Stimulated activated CD4-positive, alpha-beta T cell treated with anti-CD3 and anti-CD28 coated beads, Interleukin-1b, Interleukin-23, amount 100 ng/mL, for 4 hours (primary cell): Measurements from ENCODE around the gene NCR3LG1.
A peak's percentile ranks its signal among the peaks of the same experiment; 100 is the strongest.

Source experiments
- DNase-seq, 2 donors: peaks; one replicate each; pipeline ENCODE4 v3.0.0-alpha.2; 2020; ENCODE audit warnings: low read depth in 2 of 2

Gene NCR3LG1, protein sequence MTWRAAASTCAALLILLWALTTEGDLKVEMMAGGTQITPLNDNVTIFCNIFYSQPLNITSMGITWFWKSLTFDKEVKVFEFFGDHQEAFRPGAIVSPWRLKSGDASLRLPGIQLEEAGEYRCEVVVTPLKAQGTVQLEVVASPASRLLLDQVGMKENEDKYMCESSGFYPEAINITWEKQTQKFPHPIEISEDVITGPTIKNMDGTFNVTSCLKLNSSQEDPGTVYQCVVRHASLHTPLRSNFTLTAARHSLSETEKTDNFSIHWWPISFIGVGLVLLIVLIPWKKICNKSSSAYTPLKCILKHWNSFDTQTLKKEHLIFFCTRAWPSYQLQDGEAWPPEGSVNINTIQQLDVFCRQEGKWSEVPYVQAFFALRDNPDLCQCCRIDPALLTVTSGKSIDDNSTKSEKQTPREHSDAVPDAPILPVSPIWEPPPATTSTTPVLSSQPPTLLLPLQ

DNA sequence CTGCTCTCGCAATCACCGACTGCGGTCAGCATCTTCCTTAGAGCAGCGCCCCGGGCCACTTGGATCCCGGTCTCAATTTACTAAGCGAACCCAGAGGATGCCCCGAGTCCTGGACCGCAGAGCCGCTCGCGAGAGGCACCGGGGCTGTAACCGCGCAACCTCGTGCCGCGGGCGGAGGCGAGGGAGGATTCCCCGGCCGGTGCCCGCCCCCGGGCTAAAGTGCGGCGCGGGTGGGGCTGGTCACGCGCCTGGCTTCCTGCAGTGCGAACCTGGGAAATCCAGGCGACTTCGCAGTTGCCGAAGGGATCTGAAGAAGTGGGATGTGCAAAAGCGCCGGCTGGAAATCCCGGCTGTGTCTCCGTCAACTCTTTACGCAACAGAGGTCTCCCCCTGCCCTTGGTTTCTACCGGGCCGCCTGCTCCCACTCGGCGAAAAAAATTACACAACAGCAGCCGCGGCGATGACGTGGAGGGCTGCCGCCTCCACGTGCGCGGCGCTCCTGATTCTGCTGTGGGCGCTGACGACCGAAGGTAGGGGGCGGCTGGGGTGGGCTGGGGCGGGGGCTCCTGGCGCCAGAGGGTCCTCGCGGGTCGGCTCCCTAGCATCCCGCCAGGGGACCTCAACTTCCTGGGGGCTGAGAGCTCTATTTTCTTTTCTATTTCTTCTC, at the start of gene NCR3LG1:
NCR3LG1 (plus strand) TSS at position 291 of the 667 bp plus-strand sequence; CDS start at position 461, 170 bp downstream.
- peak; percentile 51 to 62 for DNase-seq

DNA sequence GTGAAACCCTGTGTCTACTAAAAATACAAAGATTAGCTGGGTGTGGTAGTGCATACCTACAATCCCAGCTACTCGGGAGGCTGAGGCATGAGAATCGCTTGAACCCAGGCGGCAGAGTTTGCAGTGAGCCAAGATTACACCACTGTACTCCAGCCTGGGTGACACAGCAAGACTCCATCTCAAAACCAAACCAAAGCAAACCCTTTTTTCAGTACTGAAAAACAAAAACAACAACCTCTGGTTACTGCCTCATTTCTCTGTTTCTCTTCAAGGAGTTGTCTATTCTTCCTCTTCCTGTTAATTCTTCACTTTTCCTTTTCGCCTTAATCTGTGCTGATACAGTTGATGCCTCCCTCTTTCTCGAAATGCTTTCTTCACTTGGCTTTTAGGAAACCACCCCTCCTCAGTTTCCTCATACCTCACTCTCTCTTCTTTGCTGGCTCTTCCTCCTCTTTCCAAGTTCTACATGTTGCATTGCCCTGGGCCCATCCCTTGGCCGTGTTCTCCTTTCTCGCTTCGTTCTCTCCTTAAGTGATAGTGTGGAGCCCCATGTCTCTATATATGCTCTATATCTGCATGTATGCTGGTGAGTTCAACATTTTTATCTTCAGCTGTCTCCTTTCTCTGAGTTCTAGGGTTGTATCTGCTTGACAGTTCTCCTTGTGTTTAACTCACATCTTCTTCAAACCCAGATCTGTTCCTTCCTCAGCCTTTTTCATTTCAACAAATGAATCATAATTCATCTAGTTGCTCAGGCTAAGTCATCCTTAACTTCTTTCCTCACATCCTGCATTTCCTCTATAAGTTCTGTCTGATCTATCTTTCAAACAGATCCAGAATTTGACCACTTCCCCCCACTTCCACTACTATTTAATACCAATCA, 38.0 kb upstream of the NCR3LG1 start:
- DNase-seq, result no peak

DNA sequence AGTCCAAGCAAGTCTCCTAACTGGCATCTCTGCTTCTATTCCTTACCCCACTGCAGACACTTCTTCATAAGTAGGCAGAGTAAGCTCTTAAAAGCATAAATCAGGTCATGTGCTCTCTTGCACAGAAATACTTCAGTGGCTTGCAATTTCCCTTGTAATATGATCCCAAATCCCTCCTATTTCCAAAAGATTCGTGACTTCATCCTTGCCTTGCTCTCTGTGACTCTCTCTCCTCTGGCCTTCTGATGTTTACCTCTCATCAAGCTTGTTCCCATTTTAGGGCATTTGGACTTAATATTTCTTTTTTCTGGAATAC, 37.4 kb upstream of the NCR3LG1 start:
- DNase-seq, result no peak

DNA sequence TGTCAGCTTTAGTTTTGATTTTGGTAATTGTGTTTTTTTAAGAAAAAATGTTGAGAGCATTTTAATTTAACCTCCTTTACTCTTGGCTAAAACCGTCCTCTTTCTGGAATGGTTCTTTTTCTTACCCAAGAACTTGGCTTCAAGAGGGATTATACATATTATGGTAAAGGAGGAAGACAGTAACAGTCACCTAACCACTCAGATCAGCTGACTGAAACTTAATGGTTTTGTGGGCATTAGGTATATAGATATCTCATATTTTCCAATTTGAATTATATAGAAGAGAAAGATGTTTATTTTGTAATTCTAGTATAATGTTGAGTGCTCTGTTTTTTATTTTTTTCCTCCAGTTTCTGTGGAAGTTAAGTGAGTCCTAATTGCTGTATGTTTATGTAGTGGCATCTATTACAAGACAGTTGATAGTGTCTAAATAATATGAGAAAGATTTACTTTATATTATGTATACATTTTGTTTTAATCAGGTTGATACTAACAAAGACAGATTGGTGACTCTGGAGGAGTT, 36.6 kb upstream of the NCR3LG1 start:
- no peak for DNase-seq

DNA sequence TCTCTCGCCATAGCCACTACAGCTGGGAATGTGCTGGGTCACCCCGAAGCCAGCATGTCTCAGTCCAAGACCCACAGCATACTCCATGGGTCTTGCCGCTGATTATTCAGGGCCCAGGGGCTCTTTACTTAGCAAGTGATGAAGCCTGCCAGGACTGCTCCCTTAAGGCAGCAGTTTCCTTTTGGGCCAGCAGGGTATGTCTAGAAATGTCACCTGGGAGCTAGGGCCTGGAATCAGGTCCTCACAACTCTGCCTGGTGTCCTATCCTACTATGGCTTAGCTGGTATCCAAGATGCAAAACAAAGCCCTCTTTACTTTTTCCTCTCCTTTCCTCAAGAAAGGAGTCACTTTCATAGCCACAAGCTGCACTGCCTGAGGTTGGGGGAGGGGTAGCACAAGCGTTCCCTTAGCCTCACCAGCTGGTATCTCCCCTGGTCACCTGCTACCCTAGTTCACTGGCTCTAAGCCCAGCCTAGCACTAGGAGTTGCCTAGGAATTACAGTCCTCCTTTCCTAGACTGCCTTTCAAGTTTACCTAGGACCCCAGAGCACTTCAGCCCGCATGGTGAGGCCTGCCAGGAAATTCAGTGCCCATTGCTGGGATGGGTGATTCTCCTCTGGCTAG, 22.6 kb upstream of the NCR3LG1 start:
- no peak for DNase-seq

DNA sequence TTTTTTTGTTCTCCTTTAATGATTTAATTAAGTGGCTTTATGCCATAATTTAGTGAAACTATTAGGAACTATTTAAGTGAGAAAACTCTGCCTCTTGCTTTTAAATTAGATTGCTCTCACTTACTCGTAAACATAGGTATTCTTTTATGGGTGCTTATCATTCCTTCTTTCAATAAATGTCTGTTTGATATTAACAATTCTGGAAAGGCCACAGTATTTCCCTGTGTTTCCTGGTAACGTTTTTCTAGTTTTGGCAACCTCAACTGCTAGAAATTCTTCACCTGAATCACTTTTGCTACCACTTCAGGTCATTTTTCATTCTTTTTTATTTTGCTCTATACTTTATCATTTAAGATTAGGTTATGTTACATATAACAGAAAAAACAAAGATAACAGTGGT, 19.9 kb upstream of the NCR3LG1 start:
- no peak for DNase-seq

DNA sequence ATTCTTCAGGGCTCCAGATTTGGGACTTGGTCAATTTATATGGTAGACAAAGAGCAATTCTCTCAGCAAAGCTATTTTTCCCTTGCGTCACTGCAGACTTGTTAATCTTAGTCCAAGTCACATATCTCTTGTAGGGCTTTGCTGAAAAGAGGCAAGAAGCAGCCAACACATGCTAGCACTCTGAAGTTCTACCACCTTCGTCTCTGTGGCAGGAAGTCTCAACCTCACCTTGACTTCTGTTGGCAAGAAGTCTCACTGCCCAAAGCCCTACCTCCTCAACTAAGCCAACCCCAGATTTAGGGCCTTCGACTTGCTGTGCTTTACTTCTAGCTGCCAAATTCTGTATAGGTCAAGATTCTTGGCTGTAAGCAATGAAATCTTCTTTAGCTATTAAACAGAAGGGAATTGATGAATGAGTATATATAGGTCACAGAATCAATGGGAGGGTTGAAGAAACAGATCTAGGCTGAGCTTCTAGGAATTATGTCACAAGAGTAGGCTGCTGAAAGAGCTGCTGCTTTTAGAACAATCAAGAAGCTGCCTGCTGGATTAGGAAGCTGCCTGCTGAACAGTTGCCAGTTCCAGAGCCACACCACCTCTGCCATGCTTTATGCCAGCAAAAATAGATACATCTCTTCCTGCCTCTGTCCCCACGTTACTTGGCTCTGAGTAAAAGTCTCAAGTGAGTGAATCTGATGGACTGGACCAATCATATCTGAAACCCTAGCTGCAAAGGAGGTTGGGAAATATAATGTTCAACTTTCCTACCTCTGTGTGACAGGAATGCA, 17.6 kb upstream of the NCR3LG1 start:
- DNase-seq, result no peak

DNA sequence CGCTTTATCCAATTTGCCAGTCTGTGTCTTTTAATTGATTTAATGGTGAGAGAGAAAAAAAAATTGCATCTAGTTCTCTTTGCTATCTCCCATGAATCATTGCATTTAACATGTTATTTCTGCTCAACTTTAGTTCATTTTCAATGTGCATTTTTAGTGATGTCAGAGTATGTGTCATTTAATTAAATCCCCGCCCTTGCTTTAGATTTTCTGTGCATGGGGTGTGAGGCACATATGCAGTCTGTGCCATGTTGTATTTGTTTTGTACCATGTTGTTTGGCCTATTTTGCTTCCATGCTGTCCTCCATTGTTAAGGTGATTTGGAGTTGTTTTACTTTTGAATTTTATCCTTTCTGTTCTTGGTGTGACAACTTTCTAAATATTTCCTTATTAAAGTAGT, 8.3 kb upstream of the NCR3LG1 start:
- DNase-seq, result no peak

DNA sequence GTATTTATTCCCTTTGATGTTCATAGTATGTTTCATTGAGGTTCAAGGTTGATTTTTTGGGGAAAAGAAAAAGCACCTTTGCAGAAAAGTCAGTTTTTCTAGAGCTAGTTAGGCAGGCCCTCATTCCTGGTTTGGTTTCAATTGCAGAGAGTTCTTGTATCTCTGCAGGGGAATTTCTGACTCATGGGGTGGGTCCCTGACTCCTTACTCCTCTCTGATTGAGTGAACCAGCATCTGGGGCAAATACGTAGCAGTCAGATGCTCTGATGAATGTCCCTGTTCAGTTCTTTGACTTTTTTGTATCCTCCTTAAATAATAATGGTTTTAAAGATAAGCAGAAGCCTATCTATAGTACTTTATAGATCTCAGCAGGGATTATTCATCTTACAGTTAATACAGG, 7.7 kb upstream of the NCR3LG1 start:
- DNase-seq, result no peak

DNA sequence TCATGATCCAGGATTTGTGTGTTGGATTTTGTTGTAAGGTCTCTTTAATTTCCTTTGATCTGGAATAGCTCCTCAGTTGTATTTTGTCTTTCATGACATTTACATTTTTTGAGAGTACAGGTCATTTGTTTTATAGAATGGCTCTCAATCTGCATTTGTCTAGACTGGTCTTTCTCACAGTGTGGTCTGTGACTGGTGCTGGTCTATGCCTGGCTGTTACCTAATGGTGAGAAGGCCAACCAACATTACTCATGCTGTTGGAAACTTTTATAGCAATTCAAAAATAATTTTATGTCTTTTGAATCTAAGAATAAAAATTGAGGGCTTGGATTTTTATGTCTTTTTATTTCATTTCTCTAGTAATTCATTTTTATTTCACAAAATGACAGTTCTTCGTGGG, 3.9 kb upstream of the NCR3LG1 start:
- no peak for DNase-seq

DNA sequence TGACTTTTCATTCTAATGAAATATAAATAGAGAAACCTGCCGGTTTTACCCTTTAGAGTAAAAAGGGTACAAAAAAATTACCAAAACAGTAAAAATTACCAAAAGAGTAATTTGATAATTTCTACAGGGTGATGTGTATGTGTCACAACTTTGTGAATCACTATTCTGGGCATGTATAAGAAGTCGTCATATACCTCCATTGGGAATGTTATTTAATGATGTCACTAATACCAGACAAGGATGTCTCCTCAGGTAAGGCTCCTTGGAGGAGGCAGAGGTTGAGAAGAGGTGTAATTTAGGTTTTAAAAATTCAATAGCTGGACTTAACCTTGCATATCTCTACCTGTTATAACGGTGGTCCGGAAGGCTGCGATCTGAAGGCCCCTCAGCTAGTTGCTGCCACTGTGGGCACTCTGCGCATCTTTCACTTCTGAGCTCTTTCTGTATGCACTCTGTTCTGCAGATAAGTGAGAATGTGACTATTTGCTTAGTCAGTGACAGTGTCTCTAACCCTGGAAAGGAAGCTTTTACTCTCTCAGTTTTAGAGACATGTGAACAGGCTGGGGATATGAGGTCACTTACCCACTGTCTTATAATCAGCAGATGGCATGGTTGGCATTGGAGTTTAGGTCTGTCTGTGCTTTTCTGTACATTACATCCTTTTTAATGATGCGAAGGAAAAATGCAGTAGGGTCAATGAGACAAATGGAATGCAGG, 987 bp upstream of the NCR3LG1 start:
- no peak for DNase-seq

DNA sequence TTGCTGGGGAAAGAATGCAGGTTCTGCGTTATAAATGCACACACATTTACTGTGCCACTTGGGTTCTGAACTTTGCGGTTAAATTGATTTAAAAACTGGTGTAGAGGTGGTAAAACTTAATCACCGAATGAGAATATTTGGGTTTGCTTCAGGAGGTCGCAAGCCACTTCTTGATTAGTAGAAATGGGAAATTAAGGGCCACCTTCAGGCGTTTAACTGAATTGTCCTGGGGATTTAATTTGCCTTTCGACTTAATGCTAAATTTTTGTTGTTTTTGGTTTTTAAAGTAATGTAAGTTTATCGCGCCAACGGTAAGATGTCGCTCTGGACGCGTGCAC, 459 bp upstream of the NCR3LG1 start:
- DNase-seq, result no peak

DNA sequence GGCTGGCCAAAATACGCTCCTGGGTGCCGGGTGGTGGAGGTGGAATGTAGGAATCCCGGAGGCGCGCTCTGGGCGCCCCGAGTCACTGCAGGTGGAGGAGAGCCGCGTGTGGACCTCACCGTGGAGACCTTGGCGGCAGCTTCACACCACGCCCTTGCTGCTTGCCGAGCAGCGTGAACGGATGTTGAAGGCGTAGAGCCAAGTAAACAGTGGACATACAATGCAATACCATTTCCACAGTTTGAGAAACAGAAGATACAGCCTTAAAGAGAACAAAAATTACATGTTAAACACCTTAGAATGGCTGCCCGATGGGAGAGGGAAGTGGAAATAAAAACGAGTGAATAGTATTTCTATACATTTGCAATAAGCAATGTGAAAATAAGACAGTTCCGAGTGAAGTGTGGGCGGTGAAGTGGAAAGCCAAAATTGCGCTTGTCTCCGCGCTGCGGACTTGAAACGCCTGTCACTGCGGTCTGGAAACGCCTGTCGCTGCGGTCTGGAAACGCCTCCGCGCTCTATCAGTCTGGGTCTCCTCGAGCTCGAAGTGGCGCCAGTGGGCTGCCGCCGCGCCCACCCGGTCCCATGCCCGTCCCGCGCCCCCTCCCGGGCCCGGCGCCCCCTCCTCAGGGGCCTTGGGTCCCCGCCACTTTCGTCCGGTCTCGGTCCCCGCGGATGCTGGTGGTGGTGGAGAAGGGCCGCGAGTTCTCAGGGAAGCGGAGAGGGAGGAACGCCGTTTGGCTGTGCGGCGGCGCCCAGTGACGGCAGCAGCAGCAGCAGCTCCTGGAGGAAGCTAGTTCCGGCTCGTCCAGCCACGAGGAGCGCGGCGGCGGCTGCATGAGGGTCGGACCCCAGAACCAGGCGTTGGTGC, 1.6 kb downstream of the NCR3LG1 start:
- peak; percentile 41 to 49 for DNase-seq

DNA sequence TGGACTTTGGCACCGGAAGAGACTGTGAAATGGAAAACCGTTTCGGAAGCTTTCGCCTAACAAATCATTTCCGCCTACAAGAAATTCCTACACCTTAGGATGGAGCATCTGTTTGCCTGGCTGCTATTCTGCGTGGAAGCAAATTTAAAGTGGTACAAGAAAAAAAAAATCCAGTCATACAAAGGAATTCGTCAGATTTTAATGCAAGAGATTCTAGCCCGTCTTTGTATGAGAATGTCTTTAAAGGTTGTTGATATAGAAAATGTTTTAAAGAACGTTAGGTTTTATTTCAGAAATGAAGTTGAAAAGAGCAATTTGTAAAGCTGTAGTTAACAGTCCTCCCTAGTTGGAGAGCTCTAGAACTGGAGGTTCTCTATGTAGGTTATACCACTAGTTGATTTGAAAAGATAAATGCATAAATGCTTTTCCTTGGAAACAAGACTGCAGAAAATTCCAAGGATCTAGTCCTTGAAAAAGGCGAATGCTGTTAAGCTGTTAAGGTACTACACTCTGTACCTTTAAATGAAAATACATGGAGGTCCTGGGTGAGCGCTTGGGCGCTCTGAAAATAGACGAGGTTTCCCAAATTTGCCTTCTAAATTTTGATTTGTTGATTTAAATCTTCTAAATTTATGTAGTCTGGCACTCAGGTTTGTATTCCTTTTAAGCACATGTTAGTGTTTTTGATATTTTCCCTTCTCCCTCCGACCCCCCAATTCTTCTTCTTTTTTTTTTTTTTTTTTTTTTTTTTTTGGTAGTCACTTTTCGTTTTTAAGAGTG, 2.4 kb downstream of the NCR3LG1 start:
- no peak for DNase-seq

DNA sequence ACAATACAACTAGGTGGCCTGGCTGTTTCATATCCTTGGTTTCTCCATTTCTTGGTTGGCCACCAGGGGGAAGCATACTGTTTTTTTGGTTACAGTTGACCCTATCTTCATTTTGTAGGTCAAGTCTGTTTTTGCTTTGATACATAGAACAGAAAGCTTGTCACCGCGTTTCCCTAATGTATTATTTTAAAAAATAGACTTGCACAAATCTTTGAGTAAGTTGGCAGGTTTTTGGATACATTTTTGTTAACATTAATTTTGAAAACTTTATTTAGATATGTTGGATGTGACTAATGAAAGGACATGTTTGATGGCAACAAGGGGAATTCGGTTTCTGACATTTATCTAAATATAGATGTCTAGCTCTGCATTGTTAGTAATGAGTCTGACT, 3.0 kb downstream of the NCR3LG1 start:
- DNase-seq, result peak in 1 of 2 donors; percentile 55

DNA sequence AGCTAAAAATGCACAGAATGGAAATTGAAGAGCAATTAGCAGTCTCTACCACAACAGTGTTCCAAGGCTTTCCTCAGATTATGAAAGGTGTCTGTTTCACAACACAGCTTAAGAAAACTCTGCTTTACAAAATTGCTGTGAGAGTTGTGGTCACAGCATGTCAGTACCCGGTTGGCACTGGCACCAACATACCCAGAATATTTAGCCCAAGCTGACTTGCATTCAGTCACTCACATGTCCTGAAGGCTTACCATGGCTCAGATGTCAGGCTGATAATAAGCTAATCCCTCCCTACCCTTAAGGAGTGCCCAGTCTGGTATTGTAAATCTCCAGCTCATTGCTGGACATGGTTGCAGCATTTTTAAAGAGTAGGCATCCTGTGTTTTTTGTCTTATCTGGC, 14.9 kb downstream of the NCR3LG1 start:
- no peak for DNase-seq

DNA sequence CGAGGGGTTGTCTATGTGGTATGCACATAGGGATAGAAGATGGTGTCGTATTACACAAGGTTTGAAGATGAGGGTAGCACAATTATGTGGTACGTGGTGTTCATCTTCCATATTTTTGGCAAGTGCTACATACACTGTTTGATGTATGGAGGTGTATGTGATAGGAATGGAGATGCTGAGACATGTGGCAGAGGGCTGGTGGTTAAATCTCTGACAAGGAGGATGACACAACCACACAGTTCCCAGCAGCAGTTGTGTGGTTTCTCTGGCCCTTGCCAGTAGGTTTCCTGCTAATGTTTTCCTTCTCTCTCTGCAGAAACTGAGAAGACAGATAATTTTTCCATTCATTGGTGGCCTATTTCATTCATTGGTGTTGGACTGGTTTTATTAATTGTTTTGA, 17.0 kb downstream of the NCR3LG1 start:
- no peak for DNase-seq

DNA sequence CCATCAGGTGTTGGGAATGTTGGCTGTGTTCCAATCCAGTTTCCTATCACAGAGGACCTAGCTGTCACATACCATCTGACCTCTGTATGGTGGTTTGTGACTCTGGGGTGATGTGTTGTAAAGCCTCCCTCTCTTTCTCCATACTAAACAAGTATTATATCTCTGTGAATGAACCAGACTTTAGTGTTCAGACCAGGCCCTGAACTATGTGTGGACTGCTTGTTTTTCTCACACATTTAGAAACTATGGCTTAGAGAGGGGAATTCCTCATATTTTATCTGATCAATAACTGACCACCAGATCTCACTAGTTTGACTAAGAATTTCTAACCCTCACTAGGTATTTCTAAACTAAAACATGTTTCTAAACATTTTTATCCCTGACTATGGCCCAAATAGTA, 17.5 kb downstream of the NCR3LG1 start:
- no peak for DNase-seq
